Ammon's horn (tissue), 1 donor: ENCODE results near the gene BZW2.

Source experiments
- DNase-seq: peaks from one replicate; pipeline ENCODE4 v3.0.0-alpha.2; 2016; ENCODE audit warnings: low spot score

BZW2 gene

DNA sequence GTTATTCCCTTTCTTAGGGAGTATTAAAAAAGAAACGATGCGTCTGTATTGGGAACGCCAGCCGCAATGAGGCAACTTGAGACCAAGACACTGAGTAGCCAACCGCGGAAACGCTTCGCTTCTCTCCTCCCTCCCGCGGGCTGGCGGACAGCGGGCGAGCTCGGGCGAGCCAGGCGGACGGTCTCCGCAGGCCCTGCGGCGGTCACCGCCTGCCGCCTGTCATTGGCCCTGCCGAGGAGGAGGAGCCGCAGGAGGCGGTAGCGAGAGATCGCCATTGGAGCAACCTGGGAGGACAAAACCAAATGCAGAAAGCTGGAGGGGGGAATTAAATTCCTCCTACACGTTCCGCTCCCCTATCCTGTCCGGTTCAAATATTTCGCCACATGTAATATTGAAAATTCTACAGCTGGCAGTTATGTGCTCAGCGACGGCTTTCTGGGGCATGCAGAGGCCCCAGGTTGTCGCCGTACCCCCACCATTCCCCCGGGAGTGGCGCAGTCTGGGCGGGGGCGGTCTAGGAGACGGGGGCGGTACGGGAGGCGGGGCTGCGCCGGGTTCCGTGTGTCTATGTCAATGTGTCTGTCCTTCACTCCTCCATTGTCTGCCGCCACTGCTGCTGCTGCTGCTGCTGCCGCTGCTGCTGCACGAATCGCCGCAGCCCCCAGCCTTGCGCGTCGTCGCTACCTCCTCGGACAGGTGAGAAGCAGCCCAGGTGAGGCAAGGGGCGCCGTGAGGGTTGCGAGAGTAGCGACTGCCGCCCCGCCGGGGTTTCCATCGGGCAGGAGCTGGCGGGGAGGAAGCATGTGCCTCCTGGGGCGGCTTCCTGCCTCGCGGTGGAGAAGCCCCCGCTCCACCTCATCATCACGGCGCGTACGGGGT, at the start of gene BZW2, which contains the start of gene ANKMY2:
Gene BZW2, plus strand, starts transcription at position 589 of the 879 bp plus-strand sequence. CDS start 19,263 bp downstream, outside the sequence.
Gene ANKMY2, minus strand, starts transcription at position 162 of the 879 bp plus-strand sequence. CDS start 181 bp downstream, outside the sequence.
- DNase-seq: peak; percentile 98

DNA sequence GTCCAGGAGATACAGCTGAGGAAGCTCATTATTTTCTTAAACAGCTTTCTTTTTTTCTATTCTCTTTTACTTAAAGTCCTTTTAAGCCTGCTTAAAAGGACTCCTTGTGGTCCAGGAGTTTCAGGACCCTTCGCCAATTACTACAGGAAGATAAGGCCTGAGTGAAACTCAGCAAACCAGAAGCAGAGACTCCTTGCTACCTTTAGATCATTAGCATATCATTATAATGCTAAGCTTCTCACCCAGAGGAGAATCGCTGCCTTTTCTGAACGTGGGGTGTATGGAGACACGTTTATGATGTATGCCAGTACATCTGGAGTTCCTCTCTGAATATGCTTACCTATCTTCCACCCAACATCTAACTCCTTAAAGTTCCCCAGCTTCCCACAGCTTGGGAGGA, 48.0 kb upstream of the BZW2 start:
- no peak for DNase-seq

DNA sequence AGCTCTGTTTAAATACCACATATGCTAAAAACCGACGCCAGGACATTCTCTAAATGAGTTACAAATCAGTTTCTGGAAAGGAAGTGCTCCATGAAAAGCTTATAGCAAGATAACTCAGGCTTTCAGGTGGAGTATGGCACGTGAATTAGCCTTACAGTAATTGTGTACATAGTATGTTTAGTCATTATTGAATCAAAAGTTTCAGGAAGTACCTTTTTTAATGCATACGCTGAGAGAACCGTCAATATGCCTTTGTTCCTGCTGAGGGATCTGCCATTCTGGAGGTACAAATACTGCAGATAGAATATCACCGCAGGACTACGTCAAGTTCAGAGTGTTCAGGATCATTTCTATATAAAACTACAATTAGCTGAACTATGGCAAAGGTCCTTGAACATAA, 46.1 kb upstream of the BZW2 start:
- DNase-seq: no peak

DNA sequence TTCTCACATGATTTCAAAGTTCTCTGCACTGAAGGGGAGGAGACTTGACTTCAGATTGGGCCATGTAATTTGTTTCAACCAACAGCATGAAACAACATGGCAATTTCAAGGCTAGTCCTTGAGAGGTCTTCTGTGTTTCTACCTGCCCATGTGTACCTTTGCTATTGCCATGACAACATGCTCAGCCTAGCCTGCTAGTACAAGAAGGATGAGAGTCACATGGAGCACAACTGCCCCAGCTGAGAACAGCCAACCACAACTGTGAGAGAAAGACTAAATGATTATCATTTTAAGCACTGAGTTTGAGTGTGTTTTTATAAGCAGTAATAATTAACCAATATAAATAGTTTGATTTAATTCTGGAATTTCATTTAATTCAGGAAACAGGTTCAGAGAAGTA, 42.3 kb upstream of the BZW2 start:
- no peak for DNase-seq

DNA sequence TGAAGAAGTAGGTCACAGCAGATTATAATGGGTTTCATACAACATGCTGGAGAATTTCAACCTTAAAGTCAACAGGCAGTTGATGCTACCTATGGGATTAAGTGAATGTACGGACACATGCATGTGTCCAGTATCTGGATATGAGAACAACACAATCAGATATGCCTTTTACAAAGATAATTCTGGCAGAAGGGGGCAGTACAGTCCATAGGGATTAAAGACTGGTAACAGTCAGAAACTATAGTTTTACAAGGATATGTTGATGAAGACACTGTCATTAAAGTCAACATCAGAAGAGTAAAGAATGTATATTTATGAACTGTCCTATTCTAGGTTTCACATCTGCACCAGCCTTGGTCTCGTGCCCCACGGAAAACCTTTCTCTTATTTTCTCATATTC, 41.9 kb upstream of the BZW2 start:
- no peak for DNase-seq

DNA sequence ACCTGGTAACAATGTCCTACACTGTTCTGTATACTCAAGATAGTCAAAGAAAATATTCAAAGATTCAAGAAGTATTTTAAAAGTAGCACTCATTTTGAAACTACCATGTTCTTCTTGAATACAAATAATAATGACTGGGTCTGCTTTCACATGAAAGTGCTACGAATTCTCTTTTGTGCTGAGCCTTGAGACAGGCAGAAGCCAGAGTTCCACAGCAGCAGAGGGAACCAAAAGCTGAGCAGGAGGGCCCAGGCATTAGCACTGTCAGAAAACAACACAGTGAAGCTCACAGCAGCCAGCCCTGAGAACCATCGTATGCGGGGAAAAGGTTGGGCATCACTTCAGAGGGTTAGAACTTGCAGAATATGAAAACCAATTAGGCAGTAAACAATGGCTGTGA, 39.3 kb upstream of the BZW2 start:
- no peak for DNase-seq

DNA sequence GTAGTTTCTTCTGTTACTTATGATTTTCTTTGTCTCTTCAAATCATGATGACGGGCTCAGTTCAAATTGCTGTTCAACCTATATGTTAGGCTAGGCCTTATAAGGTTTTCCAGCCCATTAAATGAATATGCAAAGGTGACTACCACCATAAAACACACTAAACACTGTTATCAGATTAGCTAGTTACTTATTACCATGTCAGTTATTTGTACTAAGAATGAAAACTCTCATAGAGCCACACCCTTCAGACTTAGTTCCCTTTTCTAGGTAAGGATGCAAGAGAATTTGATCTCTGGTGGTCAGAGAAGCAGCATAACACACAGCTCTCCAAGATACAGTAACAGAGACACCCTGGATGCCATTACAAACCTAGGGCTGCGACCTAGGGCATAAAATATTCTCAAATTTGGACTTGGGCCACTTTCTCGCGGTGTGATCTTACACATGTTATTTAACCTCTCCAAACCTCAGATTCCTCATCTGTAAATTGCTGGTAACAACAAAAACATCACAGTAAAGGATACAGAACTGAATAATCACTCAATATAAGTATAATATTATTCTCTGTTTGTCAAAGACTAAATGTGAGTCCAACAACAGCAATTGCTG, 36.0 kb upstream of the BZW2 start:
- DNase-seq: no peak

DNA sequence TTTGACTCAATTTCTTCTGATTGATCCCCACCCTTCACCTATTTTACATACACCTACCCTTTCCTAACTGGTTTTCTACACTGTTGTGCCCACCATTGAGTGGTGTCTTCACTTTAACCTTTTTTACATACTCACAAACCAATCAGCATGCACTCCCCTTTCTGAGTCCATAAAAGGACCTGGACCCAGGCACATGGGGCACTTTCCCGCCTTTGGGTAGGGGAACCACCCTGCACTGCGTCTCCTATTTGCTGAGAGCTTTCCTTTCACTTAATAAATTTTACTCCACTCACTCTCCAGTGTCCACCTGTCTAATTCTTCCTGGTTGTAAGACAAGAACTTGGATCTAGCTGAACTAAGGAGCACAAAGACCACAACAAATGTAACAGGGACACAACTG, 34.3 kb upstream of the BZW2 start:
- DNase-seq: no peak

DNA sequence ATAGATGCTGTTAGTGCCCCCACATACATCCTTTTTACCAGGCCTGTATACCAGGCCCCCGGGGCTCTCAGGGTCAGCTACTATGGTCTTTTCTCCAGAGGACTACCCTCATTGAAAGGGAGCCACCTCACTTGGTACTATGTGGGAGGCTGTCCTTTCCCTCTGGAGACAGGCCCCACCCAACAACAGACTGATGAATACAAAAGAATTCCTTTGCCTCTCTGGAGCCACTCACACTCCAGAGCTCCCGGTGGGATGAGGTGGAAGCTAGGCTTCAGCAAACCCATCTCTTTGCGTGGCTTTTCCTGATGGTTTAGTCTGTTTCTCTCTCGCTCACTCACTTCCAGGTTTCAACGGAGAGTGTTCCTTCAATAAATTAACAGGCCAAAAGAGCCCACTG, 30.8 kb upstream of the BZW2 start:
- no peak for DNase-seq

DNA sequence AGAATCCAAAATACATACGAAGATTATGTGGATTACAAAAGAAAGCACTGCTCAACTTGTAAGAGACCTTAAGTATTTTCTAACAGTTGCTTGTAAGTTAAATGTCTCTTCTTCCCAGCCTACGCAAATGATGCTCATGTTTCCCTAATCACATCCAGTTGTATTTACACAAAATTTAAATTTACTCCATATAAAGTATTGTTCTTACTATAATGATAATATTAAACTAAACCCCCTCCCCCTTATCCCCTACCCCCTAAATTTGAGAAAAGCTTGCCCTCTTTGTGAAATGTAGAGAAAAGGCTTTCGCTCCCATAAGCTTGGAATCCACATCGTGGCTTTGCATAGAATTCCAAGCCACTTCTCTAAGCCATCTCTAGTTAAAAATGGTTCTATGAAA, 29.9 kb upstream of the BZW2 start:
- DNase-seq: no peak

DNA sequence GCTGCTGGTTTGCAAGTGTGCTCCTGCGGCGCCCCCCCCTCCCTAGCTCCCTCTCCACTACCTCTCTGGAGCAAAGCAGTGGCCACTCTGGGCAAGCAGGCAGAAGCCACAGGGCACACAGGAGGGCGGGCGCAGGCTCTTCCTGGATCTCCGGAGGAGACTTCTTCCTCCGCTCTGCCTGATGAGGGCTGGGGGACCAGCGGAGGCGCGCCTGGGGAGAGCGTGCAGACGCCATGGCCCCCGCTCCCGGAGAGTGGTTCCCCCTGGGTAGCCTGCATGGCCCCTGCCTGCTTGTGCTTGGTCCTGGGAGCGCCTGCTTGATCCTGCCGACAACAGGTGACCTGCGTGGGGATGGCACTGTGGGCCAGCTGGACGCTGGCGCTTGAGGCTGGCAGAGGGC, 29.4 kb upstream of the BZW2 start:
- no peak for DNase-seq

DNA sequence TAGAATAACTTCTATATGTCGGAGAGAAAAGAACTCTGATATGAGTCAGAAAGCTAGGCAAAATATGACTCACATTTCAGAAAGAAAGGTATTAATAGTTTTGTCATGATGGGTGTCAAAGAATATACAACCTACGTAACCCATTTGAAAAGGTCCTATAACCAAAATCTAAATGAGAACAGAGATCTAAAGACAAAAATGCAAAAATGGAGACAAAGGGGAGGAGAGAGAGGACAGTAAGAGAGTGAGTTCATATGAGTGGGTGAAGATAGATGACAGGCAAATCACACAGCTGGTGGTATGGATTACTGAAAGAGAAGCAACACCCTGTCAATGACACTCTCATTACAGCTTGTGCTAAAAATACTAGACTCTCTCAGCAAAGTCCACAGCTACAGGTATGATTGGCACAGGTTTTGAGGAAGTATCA, 26.0 kb upstream of the BZW2 start:
- no peak for DNase-seq

DNA sequence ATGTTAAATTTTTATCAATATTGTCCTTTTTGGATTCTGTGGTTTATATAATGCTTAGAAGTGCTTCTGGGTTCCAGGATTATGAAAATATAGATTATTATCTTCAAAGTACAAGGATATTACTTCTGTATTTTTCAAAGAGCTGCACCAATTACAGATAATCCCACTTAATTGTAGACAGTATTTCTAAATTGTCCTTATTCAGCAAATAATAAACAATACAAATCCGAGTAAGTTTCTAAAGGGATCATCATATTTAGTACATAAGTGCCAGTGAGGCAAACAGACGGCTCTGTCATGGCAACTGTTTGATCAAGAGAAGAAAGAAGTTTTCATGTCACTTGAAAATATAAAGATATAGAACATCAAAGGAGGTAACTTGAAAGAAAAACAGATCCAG, 19.6 kb upstream of the BZW2 start:
- no peak for DNase-seq

DNA sequence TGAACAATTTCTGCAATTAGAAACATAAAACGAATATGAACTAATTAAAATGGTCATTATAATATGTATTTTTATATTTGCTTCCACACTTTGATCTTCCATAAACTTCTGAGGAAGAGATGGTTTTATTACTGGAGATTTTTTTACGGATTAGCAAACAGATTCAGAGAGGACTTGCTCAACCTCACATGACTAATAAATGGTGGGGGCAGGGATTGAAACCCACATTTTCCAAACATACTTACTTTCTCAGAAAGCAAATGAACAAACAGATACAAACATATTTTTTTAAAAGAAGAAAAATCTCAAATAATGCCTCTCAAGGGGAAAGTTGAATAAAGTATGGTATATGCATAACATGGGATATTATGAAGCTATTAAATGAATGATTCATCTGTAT, 18.7 kb upstream of the BZW2 start:
- no peak for DNase-seq

DNA sequence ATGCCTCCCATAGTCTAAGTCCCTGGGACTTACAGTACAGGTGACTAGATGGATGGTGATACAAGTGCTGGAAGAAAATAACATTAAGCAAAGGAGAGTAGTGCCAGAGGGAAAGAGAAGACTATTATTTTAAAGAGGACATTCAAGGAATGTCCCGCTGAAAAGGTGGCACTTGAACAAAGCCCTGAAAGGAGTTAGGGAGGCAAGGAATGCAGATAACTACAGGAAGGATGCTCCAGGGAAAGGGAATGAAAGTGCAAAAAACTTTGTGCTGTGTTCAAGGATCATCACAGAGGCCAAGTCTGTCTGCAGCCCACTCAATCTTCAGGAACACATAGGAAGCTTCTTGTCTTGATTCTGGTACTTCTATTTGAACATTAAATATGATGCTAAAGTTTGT, 15.3 kb upstream of the BZW2 start:
- no peak for DNase-seq

DNA sequence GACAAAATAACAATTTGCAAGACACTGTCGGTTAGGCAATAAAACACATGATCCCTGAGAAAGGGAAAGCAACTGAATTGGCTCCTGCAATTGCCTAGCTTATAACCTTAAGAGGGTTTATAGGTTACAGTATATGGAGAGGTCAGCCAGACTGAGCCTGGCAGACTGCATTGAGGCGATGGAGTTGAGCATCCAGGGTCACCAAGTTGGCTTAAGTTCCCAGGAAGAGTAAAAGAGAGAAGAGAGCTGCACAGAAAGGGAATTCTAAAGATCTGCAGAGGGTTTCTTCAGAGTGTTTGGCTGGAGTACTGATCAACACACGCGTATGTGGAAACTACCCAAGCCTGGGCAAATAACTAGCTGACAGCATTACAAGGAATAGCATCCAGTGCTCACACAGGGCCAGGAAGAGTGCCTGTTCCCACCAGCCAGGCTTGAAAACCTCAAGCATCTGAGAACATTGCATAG, 11.7 kb upstream of the BZW2 start:
- no peak for DNase-seq

DNA sequence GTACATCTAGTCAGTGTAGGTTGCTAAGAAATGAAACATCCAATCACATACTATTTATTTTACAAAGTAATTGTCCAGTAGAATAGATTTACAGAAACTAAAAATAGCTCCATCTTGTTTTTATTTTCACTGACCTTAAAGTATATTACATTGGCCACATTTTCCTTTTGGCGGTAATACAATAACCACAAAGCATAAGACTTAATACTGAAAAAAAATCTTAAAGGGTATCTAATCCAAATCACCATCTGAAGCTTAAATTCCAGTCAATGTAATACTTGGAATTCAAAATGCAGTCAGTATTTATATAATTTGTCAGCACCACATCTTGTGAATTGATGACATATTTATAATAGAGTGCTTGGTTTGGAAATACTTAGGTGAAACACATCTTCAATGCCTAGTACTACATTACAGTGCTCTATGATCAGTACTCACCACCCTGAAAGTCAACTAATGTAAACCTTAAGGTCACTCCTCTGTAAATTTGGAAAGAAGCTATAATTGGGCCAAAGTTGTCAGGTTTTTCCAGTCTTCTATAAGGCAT, 9.4 kb upstream of the BZW2 start:
- no peak for DNase-seq

DNA sequence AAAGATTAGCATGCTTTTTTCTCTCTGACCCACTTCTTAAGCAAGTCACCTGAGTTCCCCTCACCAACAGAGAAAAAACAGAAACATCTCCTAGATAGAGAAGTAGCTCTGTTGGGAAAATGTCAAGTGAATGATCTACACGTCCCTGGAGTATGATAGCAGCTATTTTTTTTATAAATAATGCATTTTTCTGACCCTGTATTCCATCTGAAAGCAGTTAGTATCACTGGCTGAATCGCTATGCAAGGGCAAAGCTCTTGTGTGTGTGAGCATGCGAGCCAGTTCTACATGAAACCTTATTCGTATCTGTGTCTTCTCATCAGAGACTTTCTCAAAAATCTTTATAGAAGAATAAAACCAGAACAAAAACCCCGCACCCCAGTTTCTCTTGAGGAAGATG, 8.6 kb upstream of the BZW2 start:
- no peak for DNase-seq

DNA sequence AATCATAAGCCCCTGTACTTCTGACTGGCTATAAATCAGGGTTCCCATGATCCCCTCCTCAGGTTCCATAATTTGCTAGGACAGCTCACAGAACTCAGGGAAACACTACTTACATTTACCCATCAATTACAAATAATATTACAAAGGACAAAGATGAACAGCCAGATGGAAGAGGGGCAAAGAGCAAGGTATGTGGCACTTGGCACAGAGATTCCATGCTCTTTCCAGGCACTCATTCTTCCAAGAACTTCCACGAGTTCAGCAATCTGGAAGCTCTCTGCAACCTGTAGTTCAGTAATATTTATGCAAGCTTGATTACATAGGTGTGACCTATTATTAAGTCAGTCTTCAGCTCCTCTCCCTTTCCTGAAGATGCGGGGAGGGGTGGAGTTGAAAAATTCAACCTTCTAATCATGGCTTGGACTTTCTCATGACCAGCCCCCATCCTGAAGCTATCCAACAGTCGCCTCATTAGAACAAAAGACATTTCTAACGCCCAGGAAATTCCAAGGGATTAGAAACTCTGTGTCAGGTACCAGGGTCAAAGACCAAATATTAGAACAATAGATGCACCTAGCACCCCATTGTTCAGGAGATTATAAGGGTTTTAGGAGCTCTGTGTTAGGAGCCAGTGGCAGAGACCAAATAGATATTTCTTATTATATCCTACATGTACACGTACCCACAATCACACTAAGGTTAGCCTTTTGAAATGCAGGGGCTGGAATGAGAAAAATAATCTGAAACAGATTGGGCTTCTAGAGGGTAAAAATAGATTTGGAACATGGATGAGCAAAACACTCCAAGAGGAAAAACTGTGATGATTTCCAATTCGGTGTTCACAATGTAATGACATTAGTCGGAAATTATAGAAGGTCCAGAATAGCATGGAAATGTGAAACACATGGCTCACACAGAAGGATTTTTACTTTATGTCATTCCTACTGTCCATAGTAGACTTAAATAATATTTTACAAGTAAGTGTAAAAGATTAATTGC, 7.4 kb upstream of the BZW2 start:
- DNase-seq: no peak

DNA sequence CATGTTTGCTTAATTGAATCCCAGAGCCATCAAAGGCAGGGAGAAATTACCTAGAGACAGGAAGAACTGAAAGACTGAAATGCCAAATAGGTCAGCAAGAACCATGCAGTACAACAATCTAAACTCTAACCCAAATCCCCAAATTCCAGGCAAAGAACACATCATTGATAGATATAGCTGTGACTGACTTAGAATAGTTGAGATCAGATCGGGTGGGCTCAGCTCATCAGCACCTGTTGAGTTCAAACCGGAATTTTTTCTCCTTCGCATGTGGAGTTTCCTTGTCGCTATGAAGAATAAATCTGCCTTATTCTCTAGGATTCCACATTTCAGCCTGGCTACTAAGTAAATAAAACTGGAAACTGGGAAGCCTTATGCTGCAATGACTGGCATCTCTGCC, 1.8 kb upstream of the BZW2 start:
- DNase-seq: no peak

DNA sequence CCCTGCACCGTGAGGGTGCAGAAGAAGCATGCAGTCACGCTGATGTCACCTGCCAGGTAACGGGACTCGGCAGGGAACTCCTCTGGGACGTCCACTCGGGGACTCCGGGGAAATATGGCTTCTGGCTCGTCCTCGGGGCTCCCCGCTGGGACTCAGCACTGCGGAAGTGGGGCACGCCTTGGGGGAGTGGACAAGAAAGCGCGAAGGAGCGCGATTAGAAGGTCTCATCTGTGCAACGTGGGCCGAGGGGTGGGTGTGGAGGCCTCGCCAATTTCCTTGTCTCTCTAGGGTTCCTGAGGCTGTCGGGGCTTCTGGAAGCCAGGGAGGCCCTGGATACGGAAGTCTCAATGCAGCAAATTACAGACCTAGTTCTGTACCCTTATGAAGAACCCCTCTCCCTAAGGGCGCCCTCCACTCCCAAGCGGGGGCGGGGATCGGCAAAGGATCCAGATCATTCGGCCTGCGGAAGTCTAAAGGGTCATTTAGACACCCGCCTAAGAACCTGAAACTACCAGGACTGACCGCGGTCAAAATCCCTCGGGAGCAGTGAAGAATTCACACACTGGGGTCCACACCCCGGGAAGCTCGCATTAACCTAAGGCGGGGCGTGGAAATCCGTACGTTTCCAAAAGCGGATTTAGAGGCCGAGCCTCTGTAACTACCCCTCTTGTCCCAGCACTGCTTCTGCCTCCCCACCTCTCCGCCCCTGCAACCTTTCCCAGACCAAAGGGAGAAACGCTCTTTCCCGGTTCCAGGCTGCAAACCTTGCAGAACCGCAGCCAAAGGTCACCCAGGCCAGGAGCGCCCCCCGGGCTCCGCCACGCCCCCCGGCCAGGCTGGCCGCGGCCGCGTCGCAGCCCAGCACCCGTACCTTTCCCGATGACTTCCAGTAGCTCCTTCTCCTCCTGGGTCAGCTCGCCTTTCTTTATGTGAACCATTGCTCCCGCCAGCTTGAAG, 1.1 kb upstream of the BZW2 start:
- DNase-seq: peak; percentile 49
